GM12891 (cell line): ENCODE results near the gene PRDX3.

Experiments
- PAX5 ChIP-seq: IDR thresholded peaks from 2 replicates; pipeline ENCODE4 v1.6.1; 2011; ENCODE audit warnings: low read length, moderate library complexity, mild to moderate bottlenecking; ENCODE audit not compliant: insufficient read depth, severe bottlenecking
- POLR2A ChIP-seq: IDR thresholded peaks from 2 replicates; pipeline ENCODE4 v1.6.1; 2011; ENCODE audit warnings: low read depth, low read length, control low read depth
- POLR2AphosphoS5 ChIP-seq: IDR thresholded peaks from 2 replicates; pipeline ENCODE4 v1.6.1; 2011; ENCODE audit warnings: low read depth, low read length, control low read depth
- SPI1 ChIP-seq: IDR thresholded peaks from 2 replicates; pipeline ENCODE4 v1.6.1; 2011; ENCODE audit warnings: low read depth, low read length, control low read depth
- TAF1 ChIP-seq: IDR thresholded peaks from 2 replicates; pipeline ENCODE4 v1.6.1; 2011; ENCODE audit warnings: low read depth, low read length, control low read depth

GRCh38 chr10:119197921-119198320 is 19.3 kb upstream of the PRDX3 start:
- TF ChIP-seq POLR2AphosphoS5, result no peak
- TF ChIP-seq PAX5, result no peak
- no peak for TF ChIP-seq POLR2A
- no peak for TF ChIP-seq TAF1
- no peak for TF ChIP-seq SPI1
